WERI-Rb-1 (cell line): ENCODE data around the gene ABCA7.

ENCODE experiments used
- DNase-seq: peaks from one replicate; pipeline ENCODE4 v3.0.0-alpha.2; 2020
- H3K27ac ChIP-seq: fragments of 250-450 bp; sonication (Bioruptor Pico); 2 replicates; pipeline ENCODE4 v1.5.1; 2020; ENCODE audit warnings: mild to moderate bottlenecking, moderate library complexity
- H3K27me3 ChIP-seq: fragments of 250-450 bp; sonication (Bioruptor Pico); 2 replicates; pipeline ENCODE4 v1.5.1; 2021; ENCODE audit warnings: mild to moderate bottlenecking, low read depth, moderate library complexity; ENCODE audit not compliant: insufficient read depth, severe bottlenecking
- H3K36me3 ChIP-seq: fragments of 250-450 bp; sonication (Bioruptor Pico); 2 replicates; pipeline ENCODE4 v1.5.1; 2020; ENCODE audit warnings: mild to moderate bottlenecking, moderate library complexity
- H3K4me3 ChIP-seq: 2 replicates; pipeline ENCODE4 v1.5.1; 2011; ENCODE audit warnings: low read depth, mild to moderate bottlenecking, control low read depth, low read length
- H3K9me3 ChIP-seq: fragments of 250-450 bp; sonication (Bioruptor Pico); 2 replicates; pipeline ENCODE4 v1.5.1; 2021; ENCODE audit warnings: mild to moderate bottlenecking, moderate library complexity; ENCODE audit not compliant: severe bottlenecking
- TF ChIP-seq, protein P1 (sequence below): IDR thresholded peaks from 2 replicates; pipeline ENCODE4 v1.5.1; 2011; ENCODE audit warnings: low read depth, mild to moderate bottlenecking, control low read depth, inconsistent platforms, low read length

Gene ABCA7

DNA sequence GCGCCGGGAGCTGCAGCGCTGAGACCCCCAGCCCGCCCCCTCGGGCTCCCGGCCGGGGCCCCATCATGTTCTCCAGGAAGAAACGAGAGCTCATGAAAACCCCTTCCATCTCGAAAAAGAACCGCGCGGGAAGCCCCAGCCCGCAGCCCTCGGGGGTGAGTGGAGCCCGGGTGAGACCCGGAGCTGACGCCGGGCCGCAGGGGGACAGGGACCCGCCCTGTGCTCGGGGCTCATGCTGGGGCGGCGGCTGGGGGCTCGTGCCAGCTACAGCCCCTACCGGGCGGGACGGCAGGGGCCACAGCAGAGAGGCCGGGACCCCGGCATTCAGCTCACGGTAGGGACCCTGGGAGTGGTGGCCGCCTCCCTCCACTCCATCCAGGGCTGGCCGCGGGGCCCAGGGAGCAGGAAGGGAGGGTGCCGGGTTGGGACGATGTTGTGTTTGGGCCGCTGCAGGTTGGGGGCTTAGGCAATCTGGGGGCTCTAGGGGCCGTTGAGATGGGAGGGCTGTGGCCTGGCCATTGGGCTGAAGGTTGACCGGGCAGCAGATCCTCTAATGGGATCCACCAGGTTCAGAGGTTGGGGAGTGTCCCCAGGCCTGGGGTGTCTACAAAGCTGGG lies 27.5 kb downstream of the ABCA7 start:
- Histone ChIP-seq H3K9me3 (peaks cover 2% of the 10 kb centered on the region), H3K27me3 (no peaks in the 10 kb centered on the region), H3K27ac (no peak overlapping the region), H3K4me3 (peak overlapping the region; percentile 63), H3K36me3 (peaks cover 7% of the 10 kb centered on the region)
- no peak for DNase-seq
- TF ChIP-seq, protein P1, sequence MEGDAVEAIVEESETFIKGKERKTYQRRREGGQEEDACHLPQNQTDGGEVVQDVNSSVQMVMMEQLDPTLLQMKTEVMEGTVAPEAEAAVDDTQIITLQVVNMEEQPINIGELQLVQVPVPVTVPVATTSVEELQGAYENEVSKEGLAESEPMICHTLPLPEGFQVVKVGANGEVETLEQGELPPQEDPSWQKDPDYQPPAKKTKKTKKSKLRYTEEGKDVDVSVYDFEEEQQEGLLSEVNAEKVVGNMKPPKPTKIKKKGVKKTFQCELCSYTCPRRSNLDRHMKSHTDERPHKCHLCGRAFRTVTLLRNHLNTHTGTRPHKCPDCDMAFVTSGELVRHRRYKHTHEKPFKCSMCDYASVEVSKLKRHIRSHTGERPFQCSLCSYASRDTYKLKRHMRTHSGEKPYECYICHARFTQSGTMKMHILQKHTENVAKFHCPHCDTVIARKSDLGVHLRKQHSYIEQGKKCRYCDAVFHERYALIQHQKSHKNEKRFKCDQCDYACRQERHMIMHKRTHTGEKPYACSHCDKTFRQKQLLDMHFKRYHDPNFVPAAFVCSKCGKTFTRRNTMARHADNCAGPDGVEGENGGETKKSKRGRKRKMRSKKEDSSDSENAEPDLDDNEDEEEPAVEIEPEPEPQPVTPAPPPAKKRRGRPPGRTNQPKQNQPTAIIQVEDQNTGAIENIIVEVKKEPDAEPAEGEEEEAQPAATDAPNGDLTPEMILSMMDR: no peak

DNA sequence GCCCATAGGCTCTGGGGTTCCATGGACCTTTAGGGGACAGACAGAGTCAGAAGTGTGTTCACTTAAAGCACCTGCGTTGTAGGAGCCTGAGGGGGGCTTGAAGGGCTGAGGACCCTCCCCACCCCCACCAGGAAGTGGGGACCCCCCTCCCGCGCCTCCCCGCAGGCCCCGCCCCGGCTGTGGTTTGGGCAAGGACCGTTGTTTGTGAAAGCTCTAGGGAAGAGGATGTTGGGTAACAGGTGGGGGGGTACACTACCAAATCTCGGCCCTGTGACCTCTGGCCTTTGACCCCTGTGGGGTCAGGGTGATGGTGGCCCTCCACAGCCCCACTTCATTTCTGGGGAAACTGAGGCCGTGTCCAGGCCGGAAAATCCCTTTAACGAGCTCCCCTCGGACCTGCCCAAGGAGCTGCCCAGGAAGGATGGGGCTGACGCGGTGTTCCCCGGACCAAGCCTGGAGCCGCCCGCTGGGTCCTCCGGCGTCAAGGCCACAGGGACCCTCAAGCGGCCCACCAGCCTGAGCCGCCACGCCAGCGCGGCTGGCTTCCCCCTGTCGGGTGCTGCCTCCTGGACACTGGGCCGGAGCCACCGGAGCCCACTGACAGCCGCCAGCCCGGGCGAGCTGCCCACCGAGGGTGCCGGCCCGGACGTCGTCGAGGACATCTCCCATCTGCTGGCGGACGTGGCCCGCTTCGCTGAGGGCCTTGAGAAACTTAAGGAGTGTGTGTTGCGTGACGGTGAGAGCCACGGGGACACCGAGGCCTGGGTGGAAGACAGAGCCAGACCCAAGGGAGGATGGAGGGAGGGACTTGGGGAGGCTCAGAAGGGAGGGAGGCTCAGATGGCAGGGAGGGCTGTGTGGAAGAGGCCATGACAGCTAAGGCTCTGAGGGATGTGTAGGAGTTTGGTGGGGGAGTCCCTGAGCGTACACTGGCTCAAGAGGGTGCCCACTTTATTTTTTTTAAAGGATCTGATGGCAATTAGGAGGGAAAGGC lies 28.4 kb downstream of the ABCA7 start:
- no peak for DNase-seq
- Histone ChIP-seq H3K27me3 (no peaks in the 10 kb centered on the region), H3K9me3 (peaks cover 2% of the 10 kb centered on the region), H3K4me3 (no peak overlapping the region; the same call in 1 of the 2 replicates), H3K27ac (no peak overlapping the region), H3K36me3 (peaks cover 6% of the 10 kb centered on the region)
- TF ChIP-seq, protein P1: no peak

DNA sequence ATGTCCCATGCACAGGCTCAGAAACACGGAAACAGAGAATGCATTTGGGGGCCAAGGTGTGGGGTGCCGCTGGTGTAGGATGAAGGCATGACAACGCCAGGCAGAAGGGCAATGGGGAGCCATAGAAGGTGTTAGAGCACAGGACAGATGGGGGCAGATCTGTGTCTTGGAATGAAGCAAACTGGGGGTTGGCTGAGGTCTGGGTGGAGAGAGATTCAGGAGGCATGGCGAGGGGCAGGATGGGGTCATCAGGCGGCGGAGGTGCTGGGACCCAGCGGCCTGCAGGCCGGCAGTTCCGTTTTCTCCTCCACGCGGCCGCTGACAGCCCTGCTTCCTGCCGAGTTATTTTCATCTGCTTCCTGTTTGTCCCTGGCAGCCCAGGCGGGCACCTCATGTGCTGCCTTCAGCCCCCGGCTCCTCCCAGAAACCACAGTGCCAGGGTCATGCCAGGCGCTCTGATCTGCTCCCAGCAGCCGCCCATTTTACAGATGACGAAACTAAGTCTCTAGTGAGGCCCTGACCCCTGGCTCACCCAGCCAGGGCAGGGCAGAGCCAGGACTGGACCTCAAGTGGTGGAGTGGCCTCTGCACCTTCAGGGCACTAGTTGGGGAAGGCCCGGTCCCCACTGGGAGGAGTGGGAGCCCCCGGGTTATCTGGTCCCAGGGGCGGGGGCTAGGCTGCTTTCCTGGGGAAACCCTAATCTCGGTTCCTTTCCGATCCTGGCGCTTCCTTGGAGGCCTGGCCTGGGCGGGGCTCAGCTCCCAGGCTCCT lies 29.3 kb downstream of the ABCA7 start:
- Histone ChIP-seq H3K27me3 (no peaks in the 10 kb centered on the region), H3K27ac (no peak overlapping the region), H3K4me3 (no peak overlapping the region), H3K9me3 (no peaks in the 10 kb centered on the region), H3K36me3 (no peaks in the 10 kb centered on the region; the same call in none of the 2 replicates)
- DNase-seq: no peak
- TF ChIP-seq, protein P1: no peak

DNA sequence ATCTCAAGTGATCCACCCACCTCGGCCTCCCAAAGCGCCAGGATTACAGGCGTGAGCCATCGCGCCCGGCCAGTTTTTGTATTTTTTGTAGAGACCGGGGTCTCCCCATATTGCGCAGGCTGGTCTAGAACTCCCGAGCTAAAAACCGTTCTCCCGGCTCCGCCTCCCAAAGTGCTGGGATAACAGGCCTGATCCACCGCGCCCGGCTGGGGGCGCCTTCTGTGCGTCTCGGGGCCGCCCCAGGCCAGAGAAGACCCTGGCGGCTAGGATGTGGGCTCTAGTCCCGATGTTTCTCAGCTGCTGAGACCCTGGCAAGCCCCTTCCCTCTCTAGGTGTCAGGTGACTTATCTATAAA lies 30.6 kb downstream of the ABCA7 start:
- H3K36me3 ChIP-seq: no peaks in the 10 kb centered on the region; the same call in 1 of the 2 replicates
- TF ChIP-seq, protein P1: no peak
- DNase-seq: no peak
- H3K9me3 ChIP-seq: no peaks in the 10 kb centered on the region
- H3K4me3 ChIP-seq: no peak overlapping the region
- no peaks in the 10 kb centered on the region for H3K27me3 ChIP-seq
- no peak overlapping the region for H3K27ac ChIP-seq

DNA sequence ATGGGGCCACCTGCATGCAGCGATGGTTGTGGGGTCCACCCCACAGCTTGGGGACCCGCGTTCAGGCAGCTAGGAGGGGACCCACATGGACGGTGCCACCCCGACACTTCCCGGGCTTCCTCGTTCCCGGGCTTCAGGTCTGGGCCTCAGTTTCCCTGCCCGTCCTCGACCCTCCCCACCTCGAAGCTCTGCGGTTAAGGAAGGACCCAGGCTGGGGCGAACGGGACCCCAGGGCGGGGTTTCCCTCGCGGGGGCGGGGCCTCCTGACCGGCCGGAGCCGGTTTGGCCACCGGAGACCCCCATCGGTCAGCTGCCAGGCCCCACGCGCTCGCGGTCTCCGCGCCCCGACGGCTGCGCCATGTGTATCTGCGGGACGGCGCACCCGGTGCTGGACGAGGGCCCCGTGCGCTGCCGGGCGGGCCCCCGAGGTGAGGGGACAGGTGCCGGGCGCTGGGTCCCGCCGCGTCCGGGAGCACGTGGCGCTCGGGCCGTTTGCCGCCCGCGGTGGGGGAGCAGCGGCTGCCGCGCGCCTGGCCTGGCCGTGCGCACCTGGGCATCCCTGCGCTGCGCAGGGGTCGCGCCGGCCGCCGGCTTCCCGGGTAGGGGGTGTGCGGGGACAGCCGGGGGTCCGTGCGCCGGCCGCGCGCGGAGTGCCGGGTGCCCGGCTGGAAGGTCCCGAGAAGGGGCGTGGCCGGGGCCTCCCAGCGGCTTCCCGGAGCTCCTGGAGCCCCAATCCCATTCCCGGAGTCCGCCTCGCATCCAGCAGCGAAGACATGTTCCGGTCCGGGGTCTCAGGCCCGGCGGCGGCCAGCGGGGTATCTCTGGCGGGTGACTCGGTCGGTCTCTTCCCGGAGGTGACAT lies 31.3 kb downstream of the ABCA7 start:
- H3K36me3 ChIP-seq: no peaks in the 10 kb centered on the region

More for the DNA sequence above, 31.3 kb downstream of the ABCA7 start:
- TF ChIP-seq, protein P1: no peak
- H3K27ac ChIP-seq: no peak overlapping the region
- no peak overlapping the region for H3K4me3 ChIP-seq
- no peaks in the 10 kb centered on the region for H3K9me3 ChIP-seq
- H3K27me3 ChIP-seq: no peaks in the 10 kb centered on the region
- DNase-seq: no peak
